Activated naive CD8-positive, alpha-beta T cell treated with anti-CD3 and anti-CD28 coated beads for 36 hours (primary cell): Measurements from ENCODE around the gene FLNA. TPM values are rescaled to one million over a fixed set of nuclear protein-coding genes. Genes with fewer than 3 reads are reported as not detected.
"Not testable (repeated sequence)": the region's sequence is repeated elsewhere in the genome, so short reads cannot be mapped to it uniquely, and the experiment has no call there.

Experiments
- DNase-seq: peaks from one replicate; pipeline ENCODE4 v3.0.0; 2021
- H3K27ac Mint-ChIP-seq: one replicate; pipeline ENCODE4 v1.8.0; 2022; ENCODE audit warnings: mild to moderate bottlenecking, moderate library complexity, mixed read lengths
- H3K27me3 Mint-ChIP-seq: one replicate; pipeline ENCODE4 v1.8.0; 2022; ENCODE audit warnings: mild to moderate bottlenecking, mixed read lengths
- H3K36me3 Mint-ChIP-seq: one replicate; pipeline ENCODE4 v1.8.0; 2021; ENCODE audit warnings: mild to moderate bottlenecking, mixed read lengths
- H3K4me1 Mint-ChIP-seq: one replicate; pipeline ENCODE4 v1.8.0; 2021; ENCODE audit warnings: mixed read lengths
- H3K4me3 Mint-ChIP-seq: one replicate; pipeline ENCODE4 v1.8.0; 2022; ENCODE audit warnings: mild to moderate bottlenecking, moderate library complexity, mixed read lengths
- H3K9me3 Mint-ChIP-seq: one replicate; pipeline ENCODE4 v1.8.0; 2022; ENCODE audit warnings: mixed read lengths
- total RNA-seq, 2 experiments: library from RNA; stranded (reverse); gene quantifications; one replicate each; pipeline ENCODE4 v1.2.3, GENCODE V29; 2021

FLNA gene
- total RNA-seq, 2 experiments from 2014 or later = 694 to 696 TPM

- no peak for DNase-seq
- Mint-ChIP-seq H3K4me3 (no peak overlapping the region), H3K36me3 (peaks cover 17% of the 10 kb centered on the region), H3K27ac (no peak overlapping the region), H3K9me3 (no peaks in the 10 kb centered on the region), H3K4me1 (peaks cover 25% of the 10 kb centered on the region), H3K27me3 (no peaks in the 10 kb centered on the region)
Observed at GRCh38 chrX:154349979-154350378, 24.5 kb downstream of the FLNA start.

DNA sequence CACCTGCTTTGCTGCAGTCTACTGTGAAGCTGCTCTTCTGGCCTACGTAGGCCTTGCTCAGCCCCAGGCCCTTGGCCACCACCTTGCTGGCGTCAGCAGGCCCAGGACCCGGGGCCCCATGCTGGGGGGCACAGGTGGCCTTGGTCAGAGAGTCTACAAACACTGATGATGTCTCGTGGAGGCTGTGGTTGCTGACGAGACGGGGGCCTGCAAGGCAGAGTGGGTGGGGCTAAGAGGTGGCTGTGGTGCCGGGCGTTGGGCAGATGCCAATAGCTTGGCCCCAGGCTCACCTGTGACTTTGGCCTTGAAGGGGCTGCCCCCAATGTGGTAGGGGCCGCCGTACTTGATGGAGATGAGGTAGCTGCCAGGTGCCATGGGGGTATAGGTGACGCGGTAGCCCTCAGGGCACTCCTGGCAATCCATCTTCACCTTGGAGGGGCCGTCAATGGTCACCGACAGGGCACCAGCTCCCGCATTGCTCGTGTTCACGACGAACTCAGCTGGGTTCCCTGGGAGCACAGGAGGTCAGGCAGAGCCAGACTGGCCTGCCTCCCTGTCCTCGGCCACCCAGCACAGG is 25.0 kb downstream of the FLNA start:
- H3K4me1 Mint-ChIP-seq = peaks cover 25% of the 10 kb centered on the region

DNA sequence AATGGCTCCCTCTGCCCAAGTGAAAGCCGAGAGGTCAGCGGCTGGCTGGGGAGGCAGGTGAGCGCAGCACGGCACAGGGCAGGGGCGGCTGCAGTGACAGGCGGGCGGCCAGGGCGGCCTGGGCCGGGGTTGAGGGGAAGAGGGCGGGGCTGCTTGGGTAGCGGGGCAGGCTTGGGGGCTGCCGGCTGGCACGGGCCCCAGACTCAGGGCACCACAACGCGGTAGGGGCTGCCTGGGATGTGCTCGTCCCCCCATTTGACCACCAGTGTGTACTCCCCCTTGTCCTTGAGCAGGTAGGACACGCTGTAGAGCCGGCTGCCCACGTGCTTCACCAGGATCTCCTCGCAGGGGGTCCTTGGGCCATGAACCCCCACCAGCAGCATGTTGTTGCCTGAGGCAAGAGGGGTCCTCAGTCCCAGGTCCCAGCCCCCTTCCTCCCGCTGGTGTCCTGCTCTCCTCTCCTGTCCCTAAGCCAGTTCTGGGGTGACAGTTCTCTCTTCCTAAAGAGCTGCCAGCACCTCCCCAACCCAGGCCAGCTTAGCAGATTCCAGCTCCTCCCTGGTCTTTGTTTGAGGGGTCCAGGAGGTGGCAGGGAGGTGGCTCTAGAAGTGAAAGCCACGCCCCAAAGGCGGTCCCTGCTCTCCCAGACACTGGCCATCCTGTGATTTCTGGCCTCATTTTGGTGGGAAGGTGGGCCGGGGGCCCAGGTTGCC is 25.6 kb downstream of the FLNA start:
- Mint-ChIP-seq H3K27ac (peak overlapping the region; percentile 71), H3K4me3 (no peak overlapping the region), H3K27me3 (no peaks in the 10 kb centered on the region), H3K4me1 (peaks cover 24% of the 10 kb centered on the region), H3K36me3 (peaks cover 15% of the 10 kb centered on the region), H3K9me3 (no peaks in the 10 kb centered on the region)
- DNase-seq = no peak

More for the DNA sequence above, 25.0 kb downstream of the FLNA start:
- Mint-ChIP-seq H3K27ac (peak overlapping the region; percentile 16), H3K36me3 (peaks cover 17% of the 10 kb centered on the region), H3K4me3 (no peak overlapping the region), H3K9me3 (no peaks in the 10 kb centered on the region), H3K27me3 (no peaks in the 10 kb centered on the region)
- no peak for DNase-seq

DNA sequence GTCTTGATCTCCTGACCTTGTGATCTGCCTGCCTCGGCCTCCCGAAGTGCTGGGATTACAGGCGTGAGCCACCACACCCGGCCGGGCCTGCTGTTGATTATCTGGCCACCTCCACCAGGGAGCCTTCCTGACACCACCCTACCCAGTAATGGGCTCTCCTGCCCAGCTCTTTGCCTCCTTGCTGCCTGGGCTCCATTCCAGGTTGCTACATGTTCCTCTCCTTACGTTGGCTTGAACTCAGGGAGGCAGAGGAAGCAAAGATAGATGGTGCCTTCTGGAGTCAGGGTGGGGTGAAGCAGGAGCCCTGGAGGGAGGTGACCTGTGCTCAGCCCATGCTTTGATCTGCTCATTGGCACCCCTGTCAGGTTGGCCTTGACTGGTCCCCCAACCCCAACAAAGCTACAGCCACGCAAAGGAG is 26.3 kb downstream of the FLNA start:
- H3K27ac Mint-ChIP-seq = peak overlapping the region; percentile 71
- no peaks in the 10 kb centered on the region for H3K27me3 Mint-ChIP-seq
- DNase-seq = no peak
- no peaks in the 10 kb centered on the region for H3K9me3 Mint-ChIP-seq
- H3K4me3 Mint-ChIP-seq = no peak overlapping the region
- H3K36me3 Mint-ChIP-seq = peaks cover 13% of the 10 kb centered on the region
- peaks cover 19% of the 10 kb centered on the region for H3K4me1 Mint-ChIP-seq

GRCh38 chrX:154343620-154344019 is 30.8 kb downstream of the FLNA start:
- H3K4me1 Mint-ChIP-seq = peaks cover 11% of the 10 kb centered on the region
- not testable (repeated sequence) for H3K27me3 Mint-ChIP-seq, H3K36me3 Mint-ChIP-seq

GRCh38 chrX:154343063-154343462 is 31.4 kb downstream of the FLNA start:
- not testable (repeated sequence) for H3K27me3 Mint-ChIP-seq, H3K4me3 Mint-ChIP-seq, H3K36me3 Mint-ChIP-seq

More at GRCh38 chrX:154343620-154344019, 30.8 kb downstream of the FLNA start:
- not testable (repeated sequence) for H3K9me3 Mint-ChIP-seq, DNase-seq, H3K27ac Mint-ChIP-seq, H3K4me3 Mint-ChIP-seq

DNA sequence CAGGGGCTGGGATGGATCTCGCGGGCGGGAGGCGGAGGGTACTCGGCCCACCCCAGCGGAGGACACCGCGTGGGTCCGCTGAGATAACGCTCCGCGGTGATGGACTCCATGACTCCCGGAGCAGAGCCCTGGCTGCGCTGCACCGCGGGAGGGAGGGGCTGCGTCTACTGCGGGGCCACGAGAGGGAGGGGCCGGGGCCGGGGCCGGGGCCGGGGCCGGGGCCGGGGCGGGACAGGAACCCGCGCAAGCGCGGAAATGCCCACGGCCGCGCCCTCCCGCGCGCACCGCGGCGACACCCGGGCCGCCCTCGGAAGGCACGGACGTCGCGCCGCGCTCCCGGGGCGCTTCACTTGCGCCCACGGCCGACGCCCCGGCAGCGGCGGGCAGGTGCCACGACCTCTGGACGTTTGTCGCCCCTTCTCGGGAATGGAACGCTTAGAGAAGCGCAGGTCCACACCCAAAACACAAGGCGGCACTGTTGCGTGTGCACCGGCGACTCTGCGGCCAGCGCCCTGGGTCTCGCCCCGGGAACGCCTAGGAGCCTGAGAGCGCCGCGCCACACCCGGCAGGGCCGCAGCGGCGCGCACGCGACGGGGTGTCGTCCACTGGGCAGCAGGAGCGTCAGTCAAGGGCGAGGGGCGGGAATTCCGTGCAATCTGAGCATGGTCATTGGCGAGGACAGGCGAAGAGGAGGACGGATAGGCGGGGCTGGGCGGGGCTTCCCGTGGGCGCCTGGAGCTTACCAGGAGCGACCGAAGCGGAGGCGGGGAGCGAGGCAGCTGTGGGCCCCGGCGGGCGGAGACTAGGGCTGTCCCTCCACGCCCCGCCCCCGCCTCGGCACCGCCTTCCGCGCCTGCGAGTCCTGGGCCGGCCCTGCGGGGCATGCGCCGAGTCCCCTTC is 32.8 kb downstream of the FLNA start:
- H3K27me3 Mint-ChIP-seq, H3K9me3 Mint-ChIP-seq, DNase-seq, H3K27ac Mint-ChIP-seq, H3K4me3 Mint-ChIP-seq, H3K36me3 Mint-ChIP-seq, H3K4me1 Mint-ChIP-seq: not testable (repeated sequence)

More at GRCh38 chrX:154343063-154343462, 31.4 kb downstream of the FLNA start:
- H3K4me1 Mint-ChIP-seq, DNase-seq, H3K27ac Mint-ChIP-seq, H3K9me3 Mint-ChIP-seq: not testable (repeated sequence)

DNA sequence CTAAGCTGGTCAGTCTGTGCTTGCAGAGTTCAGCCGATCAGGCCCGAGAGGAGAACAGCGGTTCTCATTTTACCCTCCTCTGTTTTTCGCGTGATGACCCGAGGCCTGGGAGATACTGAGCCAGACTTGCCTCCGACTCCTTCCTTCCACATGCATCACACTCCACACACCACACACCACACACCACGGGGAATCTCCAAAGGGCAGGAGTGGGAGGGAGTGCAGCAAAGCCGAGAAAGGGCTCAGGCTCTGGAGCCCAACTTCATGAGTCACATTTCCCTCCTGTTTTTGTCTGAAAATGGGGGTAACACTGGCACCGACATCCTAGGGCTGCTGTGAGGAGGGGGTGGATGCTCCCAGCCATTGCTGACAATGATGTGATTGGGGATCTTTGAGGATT is 39.9 kb downstream of the FLNA start:
- Mint-ChIP-seq H3K4me1 (peaks cover 25% of the 10 kb centered on the region), H3K4me3 (peak overlapping the region; percentile 15), H3K27ac (peak overlapping the region; percentile 91), H3K27me3 (no peaks in the 10 kb centered on the region), H3K36me3 (no peaks in the 10 kb centered on the region), H3K9me3 (no peaks in the 10 kb centered on the region)
- peak; percentile 66 for DNase-seq

GRCh38 chrX:154333837-154334271 is 40.6 kb downstream of the FLNA start:
- Mint-ChIP-seq H3K36me3 (no peaks in the 10 kb centered on the region), H3K4me3 (no peak overlapping the region), H3K27me3 (no peaks in the 10 kb centered on the region), H3K4me1 (peaks cover 29% of the 10 kb centered on the region), H3K27ac (peak overlapping the region; percentile 91), H3K9me3 (no peaks in the 10 kb centered on the region)
- DNase-seq = no peak

DNA sequence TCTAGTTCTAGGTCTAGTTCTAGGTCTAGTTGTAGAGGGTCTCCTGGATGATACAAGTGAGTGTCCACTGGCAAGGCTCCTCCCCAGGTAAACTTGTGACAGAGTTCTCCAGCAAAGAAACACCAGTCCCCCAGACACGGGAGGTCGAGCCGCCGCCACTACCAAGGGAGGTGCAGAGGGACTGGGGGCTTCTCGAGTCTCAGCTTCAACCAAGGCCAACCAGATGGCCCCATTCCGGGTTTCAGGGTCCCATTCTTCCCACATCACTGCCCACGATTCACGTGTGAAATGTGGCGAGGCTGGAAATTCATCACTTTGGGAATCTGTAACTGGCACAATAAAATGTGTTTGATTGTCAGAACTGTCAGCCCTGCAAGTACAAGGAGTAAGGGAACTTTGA is 41.3 kb downstream of the FLNA start:
- DNase-seq = no peak
- peaks cover 34% of the 10 kb centered on the region for H3K4me1 Mint-ChIP-seq
- no peak overlapping the region for H3K4me3 Mint-ChIP-seq
- H3K27ac Mint-ChIP-seq = no peak overlapping the region
- no peaks in the 10 kb centered on the region for H3K27me3 Mint-ChIP-seq
- H3K36me3 Mint-ChIP-seq = no peaks in the 10 kb centered on the region
- no peaks in the 10 kb centered on the region for H3K9me3 Mint-ChIP-seq

- DNase-seq = no peak
- Mint-ChIP-seq H3K36me3 (no peaks in the 10 kb centered on the region), H3K27me3 (no peaks in the 10 kb centered on the region), H3K4me3 (no peak overlapping the region), H3K9me3 (no peaks in the 10 kb centered on the region), H3K4me1 (peaks cover 39% of the 10 kb centered on the region), H3K27ac (no peak overlapping the region)
Observed at GRCh38 chrX:154332561-154332960, 41.9 kb downstream of the FLNA start.

DNA sequence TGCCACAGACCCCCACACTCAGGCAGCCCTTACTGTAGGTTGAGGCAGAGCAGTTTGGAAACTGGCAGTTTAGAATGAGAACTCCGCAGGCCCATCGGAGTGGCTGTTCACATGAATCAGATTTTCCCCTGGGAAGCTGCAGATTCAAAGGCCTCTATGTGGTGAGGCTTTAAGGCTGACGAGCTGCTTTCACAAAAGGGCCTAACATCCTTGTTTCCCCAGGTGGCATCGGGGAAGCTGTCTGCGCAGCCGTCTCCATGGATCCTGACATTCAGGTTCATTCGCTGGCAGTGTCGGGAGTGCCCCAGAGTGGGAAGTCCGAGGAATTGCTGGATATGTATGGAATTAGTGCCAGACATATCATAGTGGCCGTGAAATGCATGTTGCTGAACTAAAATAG is 45.1 kb downstream of the FLNA start:
- Mint-ChIP-seq H3K36me3 (no peaks in the 10 kb centered on the region), H3K27ac (no peak overlapping the region), H3K27me3 (no peaks in the 10 kb centered on the region), H3K4me3 (no peak overlapping the region), H3K9me3 (no peaks in the 10 kb centered on the region), H3K4me1 (peaks cover 49% of the 10 kb centered on the region)
- DNase-seq = no peak

- no peak overlapping the region for H3K4me3 Mint-ChIP-seq
- H3K4me1 Mint-ChIP-seq = peaks cover 43% of the 10 kb centered on the region
- no peaks in the 10 kb centered on the region for H3K9me3 Mint-ChIP-seq
- no peaks in the 10 kb centered on the region for H3K27me3 Mint-ChIP-seq
- no peak overlapping the region for H3K27ac Mint-ChIP-seq
- no peak for DNase-seq
- no peaks in the 10 kb centered on the region for H3K36me3 Mint-ChIP-seq
Observed at GRCh38 chrX:154328646-154329045, 45.8 kb downstream of the FLNA start.

DNA sequence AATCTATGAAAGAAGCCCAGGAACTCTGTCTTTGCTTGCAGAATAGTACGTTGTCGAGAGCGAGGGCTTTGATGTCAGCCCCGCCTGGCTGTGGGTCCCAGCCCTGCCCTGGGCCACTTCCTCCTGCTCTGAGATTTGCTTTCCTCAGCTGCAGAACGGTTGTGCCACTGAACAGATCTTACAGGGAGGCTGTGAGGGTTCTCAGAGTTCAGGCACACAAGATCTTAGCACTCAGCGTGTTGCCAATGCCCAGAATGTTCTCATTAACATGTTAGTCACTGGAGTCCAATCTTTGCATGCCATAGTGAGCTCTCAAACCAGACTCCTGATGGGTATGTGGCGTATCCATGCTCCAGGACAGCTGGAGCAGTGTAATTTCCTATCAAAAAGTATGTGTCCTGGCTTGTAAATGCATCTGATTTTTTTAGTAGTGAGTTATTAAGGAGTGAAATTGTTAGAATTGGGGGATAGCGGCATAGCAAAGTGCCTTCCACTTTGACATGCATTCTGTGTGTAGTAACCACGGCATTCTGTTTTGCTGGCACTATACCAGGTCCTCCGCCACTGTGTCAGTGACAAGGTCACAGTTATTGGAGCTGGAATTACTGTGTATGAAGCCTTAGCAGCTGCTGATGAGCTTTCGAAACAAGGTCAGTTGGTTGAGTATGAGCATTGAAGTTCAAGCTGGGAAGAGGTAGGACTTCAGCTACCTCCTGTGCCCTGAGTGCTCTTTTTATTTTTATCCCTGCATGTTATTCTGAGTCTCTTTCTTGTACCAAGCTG is 47.2 kb downstream of the FLNA start:
- Mint-ChIP-seq H3K4me3 (peak overlapping the region; percentile 34), H3K27ac (peak overlapping the region; percentile 29), H3K27me3 (no peaks in the 10 kb centered on the region), H3K36me3 (no peaks in the 10 kb centered on the region), H3K9me3 (no peaks in the 10 kb centered on the region), H3K4me1 (peaks cover 41% of the 10 kb centered on the region)
- DNase-seq = no peak
